GM12872 (cell line): ENCODE data around the gene ZNF69.

Source experiments
- CTCF ChIP-seq: IDR thresholded peaks from 3 replicates; pipeline ENCODE4 v1.5.1; 2011; ENCODE audit warnings: low read depth, mild to moderate bottlenecking, low read length, moderate library complexity; ENCODE audit not compliant: insufficient read depth

The ZNF69 gene

GRCh38 chr19:11881151-11881800 is 6.3 kb upstream of the ZNF69 start:
- peak; percentile 68 for TF ChIP-seq CTCF

DNA sequence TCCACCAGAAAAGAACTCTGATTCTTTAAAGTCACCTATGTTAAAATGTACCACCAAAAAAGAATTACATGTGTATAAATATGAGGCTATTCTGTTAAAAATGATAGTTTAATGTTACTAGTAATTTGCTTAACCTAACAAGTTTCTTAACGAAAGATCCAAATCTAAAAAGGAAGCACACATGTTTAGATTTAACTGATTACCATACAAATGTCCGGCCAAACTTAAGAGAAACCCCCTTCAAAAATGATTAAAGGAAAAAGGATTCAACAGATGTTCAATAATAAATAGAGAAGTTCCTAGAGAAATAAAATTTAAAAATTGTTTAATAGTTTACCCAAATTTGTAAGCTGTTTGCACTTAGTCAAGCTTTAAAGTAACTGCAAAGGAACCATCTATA is 5.0 kb upstream of the ZNF69 start:
- no peak for TF ChIP-seq CTCF

DNA sequence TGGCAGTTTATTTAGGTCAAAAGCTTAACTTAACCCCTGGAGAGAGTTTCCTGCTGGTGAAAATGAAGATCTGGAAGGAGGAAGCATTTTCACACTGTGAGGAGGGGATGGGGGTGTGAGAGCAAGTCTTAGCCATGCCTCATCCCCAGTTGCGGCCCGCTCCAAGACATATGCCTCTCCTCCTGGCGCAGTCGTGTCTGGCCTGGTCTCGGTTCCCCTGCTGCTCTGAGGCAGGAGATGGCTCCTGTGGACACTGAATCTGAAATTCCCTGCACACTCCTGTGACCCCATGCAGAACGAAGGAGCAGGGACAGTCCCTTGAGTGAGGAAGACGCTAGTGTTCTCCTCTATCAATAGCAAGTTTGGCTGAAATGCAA is 360 bp upstream of the ZNF69 start:
- TF ChIP-seq CTCF: no peak

DNA sequence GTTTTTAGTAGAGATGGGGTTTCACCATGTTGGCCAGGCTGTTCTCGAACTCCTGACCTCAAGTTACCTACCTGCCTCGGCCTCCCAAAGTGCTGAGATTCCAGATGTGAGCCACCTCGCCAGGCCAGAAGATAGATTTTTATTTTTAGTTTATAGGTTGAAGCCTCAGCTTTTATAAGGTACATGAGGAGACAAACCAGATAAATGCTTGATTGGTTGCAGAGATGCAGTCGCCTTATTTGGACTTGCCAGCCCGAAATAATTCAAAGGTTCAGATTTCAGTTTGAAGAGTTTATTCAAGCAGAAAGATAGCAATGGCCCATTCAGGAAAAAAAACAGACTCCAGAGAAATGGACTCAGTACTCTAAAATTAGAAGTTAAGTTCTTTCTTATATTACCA is 3.1 kb downstream of the ZNF69 start:
- TF ChIP-seq CTCF: no peak

GRCh38 chr19:11894851-11895250 is 7.3 kb downstream of the ZNF69 start:
- no peak for TF ChIP-seq CTCF

DNA sequence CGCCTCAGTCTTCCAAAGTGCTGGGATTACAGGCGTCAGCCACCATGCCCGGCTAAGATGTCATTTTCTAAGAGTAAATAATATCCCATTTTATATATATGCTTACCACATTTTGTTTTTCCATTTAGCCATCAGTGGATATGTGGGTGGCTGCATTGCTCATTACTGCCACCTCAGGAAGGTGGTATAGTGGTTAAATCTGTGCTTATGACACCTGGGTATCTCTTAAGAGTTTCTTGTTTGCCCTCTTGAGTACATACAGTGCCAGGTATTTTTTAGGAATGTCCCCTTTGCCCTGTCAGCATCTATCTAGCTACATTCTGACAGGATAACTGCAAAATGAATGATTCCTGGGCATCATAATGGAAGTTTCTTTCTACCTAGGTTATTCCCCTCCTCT is 14.6 kb downstream of the ZNF69 start:
- TF ChIP-seq CTCF: no peak

- TF ChIP-seq CTCF: no peak
Measured at GRCh38 chr19:11905928-11906327, 18.3 kb downstream of the ZNF69 start.
